Naive thymus-derived CD8-positive, alpha-beta T cell (primary cell): ENCODE data around the gene ARMH2. TPM values are rescaled to one million over a fixed set of nuclear protein-coding genes. Genes with fewer than 3 reads are reported as not detected.

Experiments used
- ATAC-seq, 2 donors: fragments of 150-1000 bp; cut with Tn5 transposase in 1 of 2; sonication (Bioruptor Pico), chemical (Tn5 transposase) in 1 of 2; 1 replicate in 1 of 2; 2 replicates in 1 of 2; pipeline ENCODE4 v1.10.0; 2021; ENCODE audit warnings: mild to moderate bottlenecking in 2 of 2, moderate library complexity in 2 of 2
- POLR2A ChIA-PET: fragments of 350-600 bp; sonication (Branson Sonifier 250); formaldehyde crosslinking; loops from one replicate; lab custom pipeline; 2021; ENCODE audit warnings: antibody characterized with exemption; lab: Charles Lee
- DNase-seq, 10 donors: peaks; one replicate each; pipeline versions ENCODE4 v3.0.0 to v3.0.0-alpha.2; 2020 to 2022
- H3K27ac Mint-ChIP-seq, 10 donors: one replicate each; pipeline ENCODE4 v1.8.0; 2020 to 2022; ENCODE audit warnings: mild to moderate bottlenecking in 10 of 10, mixed read lengths in 10 of 10, moderate library complexity in 4 of 10, inconsistent platforms in 1 of 10
- H3K27me3 Mint-ChIP-seq, 5 donors: one replicate each; pipeline ENCODE4 v1.8.0; 2021 to 2022; ENCODE audit warnings: mixed read lengths in 5 of 5
- H3K36me3 Mint-ChIP-seq, 3 donors: one replicate each; pipeline ENCODE4 v1.8.0; 2020 to 2022; ENCODE audit warnings: mixed read lengths in 3 of 3, mild to moderate bottlenecking in 2 of 3, inconsistent platforms in 1 of 3
- H3K4me1 Mint-ChIP-seq, 4 donors: one replicate each; pipeline ENCODE4 v1.8.0; 2021 to 2022; ENCODE audit warnings: mixed read lengths in 4 of 4
- H3K4me3 Mint-ChIP-seq, 10 donors: one replicate each; pipeline ENCODE4 v1.8.0; 2020 to 2022; ENCODE audit warnings: mild to moderate bottlenecking in 10 of 10, mixed read lengths in 10 of 10, moderate library complexity in 6 of 10, inconsistent platforms in 1 of 10
- H3K9me3 Mint-ChIP-seq, 9 donors: one replicate each; pipeline ENCODE4 v1.8.0; 2020 to 2022; ENCODE audit warnings: mixed read lengths in 9 of 9, mild to moderate bottlenecking in 3 of 9, inconsistent platforms in 1 of 9, moderate library complexity in 1 of 9
- polyA plus RNA-seq, 3 donors: library from polyadenylated mRNA; unstranded; fragments of 300-500 nt; fragmentation: Illumina TruSeq; gene quantifications; one replicate each; pipeline ENCODE4 v1.2.3, GENCODE V29; 2021
- total RNA-seq, 8 experiments: library from RNA in 2 of 8; stranded (reverse) in 2 of 8; gene quantifications; one replicate each; pipeline ENCODE4 v1.2.3 and lab custom pipeline; 2021 to 2026

ARMH2 gene
- total RNA-seq: 1 to 10 TPM; 4.5 to 7.1 TPM
- under 1 TPM in 2 of 3 donors, not detected in 1; 0.26 to 0.27 TPM for polyA plus RNA-seq
- total RNA-seq (lab: John Stamatoyannopoulos, UW): 0.13 to 2.3 (median 0.78) reads per million in 6 experiments

- Mint-ChIP-seq H3K9me3 (peaks cover 0 to 1% (median 0%) of the 10 kb centered on the region in 9 donors), H3K4me1 (peaks cover 0 to 14% (median 11%) of the 10 kb centered on the region in 4 donors), H3K27ac (peak within 1 kb of the TSS in 9 of 10 donors; percentile 0 to 88 (median 51)), H3K36me3 (peaks cover 0 to 35% (median 9%) of the 10 kb centered on the region in 3 donors), H3K27me3 (no peaks in the 10 kb centered on the region), H3K4me3 (peak within 1 kb of the TSS in 1 of 10 donors; percentile 20)
- POLR2A ChIA-PET: no interaction called here
- no peak for ATAC-seq
- DNase-seq: no peak
Observed at GRCh38 chr6:24798740-24799540, at the start of gene ARMH2. Gene ARMH2 (minus strand): TSS chr6:24798917. CDS start chr6:24798857, 60 bp downstream.

GRCh38 chr6:24848461-24848860 lies 49.7 kb upstream of the ARMH2 start:
- peak overlapping the region in 1 of 10 donors; percentile 13 for H3K4me3 Mint-ChIP-seq
- peaks cover 18 to 97% (median 40%) of the 10 kb centered on the region in 3 donors for H3K36me3 Mint-ChIP-seq
- no peak for ATAC-seq
- no peaks in the 10 kb centered on the region for H3K9me3 Mint-ChIP-seq
- POLR2A ChIA-PET: interaction anchor here (1.1 kb wide), 1 partner anchor 71 kb away, joined by 3 read pairs; no protein-coding TSS in a partner anchor
- no peak for DNase-seq
- peaks cover 22 to 61% (median 37%) of the 10 kb centered on the region in 4 donors for H3K4me1 Mint-ChIP-seq
- peak overlapping the region; percentile 46 to 91 (median 74) for H3K27ac Mint-ChIP-seq
- no peaks in the 10 kb centered on the region for H3K27me3 Mint-ChIP-seq

GRCh38 chr6:24847402-24847801 lies 48.7 kb upstream of the ARMH2 start:
- Mint-ChIP-seq H3K27ac (peak overlapping the region; percentile 54 to 95 (median 86)), H3K36me3 (peaks cover 14 to 97% (median 43%) of the 10 kb centered on the region in 3 donors), H3K4me3 (peak overlapping the region in 2 of 10 donors; percentile 28 to 33), H3K9me3 (no peaks in the 10 kb centered on the region), H3K27me3 (no peaks in the 10 kb centered on the region), H3K4me1 (peaks cover 27 to 69% (median 47%) of the 10 kb centered on the region in 4 donors)
- POLR2A ChIA-PET: interaction anchor here (0.6 to 1.2 kb wide), 2 partner anchors 13 to 171 kb away, joined by 3 read pairs; no protein-coding TSS in a partner anchor
- ATAC-seq (no peak), DNase-seq (no peak)

GRCh38 chr6:24845578-24845977 lies 46.9 kb upstream of the ARMH2 start:
- H3K4me3 Mint-ChIP-seq: peak overlapping the region in 1 of 10 donors; percentile 54
- H3K4me1 Mint-ChIP-seq: peaks cover 33 to 82% (median 65%) of the 10 kb centered on the region in 4 donors
- POLR2A ChIA-PET: interaction anchor here (0.8 to 1.9 kb wide), 6 partner anchors 10 to 180 kb away, joined by 3 to 10 read pairs (median 6); no protein-coding TSS in a partner anchor
- no peaks in the 10 kb centered on the region for H3K27me3 Mint-ChIP-seq
- H3K27ac Mint-ChIP-seq: peak overlapping the region in 9 of 10 donors; percentile 67 to 90 (median 81)
- H3K9me3 Mint-ChIP-seq: no peaks in the 10 kb centered on the region
- ATAC-seq (peak; percentile 44 to 77), DNase-seq (no peak)
- H3K36me3 Mint-ChIP-seq: peaks cover 14 to 99% (median 52%) of the 10 kb centered on the region in 3 donors

GRCh38 chr6:24844903-24845302 lies 46.2 kb upstream of the ARMH2 start:
- Mint-ChIP-seq H3K27ac (peak overlapping the region; percentile 67 to 90 (median 80)), H3K27me3 (no peaks in the 10 kb centered on the region), H3K4me1 (peaks cover 35 to 84% (median 72%) of the 10 kb centered on the region in 4 donors), H3K9me3 (no peaks in the 10 kb centered on the region), H3K4me3 (peak overlapping the region in 2 of 10 donors; percentile 37 to 48), H3K36me3 (peaks cover 14 to 99% (median 48%) of the 10 kb centered on the region in 3 donors)
- POLR2A ChIA-PET: interaction anchor here (0.8 to 1.9 kb wide), 6 partner anchors 10 to 180 kb away, joined by 3 to 10 read pairs (median 6); no protein-coding TSS in a partner anchor
- ATAC-seq: no peak
- DNase-seq: no peak

GRCh38 chr6:24844061-24844460 lies 45.3 kb upstream of the ARMH2 start:
- peaks cover 31 to 87% (median 75%) of the 10 kb centered on the region in 4 donors for H3K4me1 Mint-ChIP-seq
- H3K4me3 Mint-ChIP-seq: peak overlapping the region in 1 of 10 donors; percentile 54

GRCh38 chr6:24840187-24840586 lies 41.5 kb upstream of the ARMH2 start:
- DNase-seq (no peak), ATAC-seq (no peak)
- Mint-ChIP-seq H3K36me3 (peaks cover 12 to 96% (median 46%) of the 10 kb centered on the region in 3 donors), H3K4me3 (peak overlapping the region in 7 of 10 donors; percentile 34 to 75 (median 52)), H3K4me1 (peaks cover 19 to 85% (median 80%) of the 10 kb centered on the region in 4 donors), H3K27ac (peak overlapping the region; percentile 60 to 94 (median 86)), H3K9me3 (no peaks in the 10 kb centered on the region), H3K27me3 (no peaks in the 10 kb centered on the region)
- POLR2A ChIA-PET: interaction anchor here (0.6 to 1.6 kb wide), 5 partner anchors 10 to 279 kb away, joined by 3 to 8 read pairs (median 4); no protein-coding TSS in a partner anchor

More at GRCh38 chr6:24844061-24844460, 45.3 kb upstream of the ARMH2 start:
- Mint-ChIP-seq H3K27ac (peak overlapping the region in 7 of 10 donors; percentile 38 to 90 (median 67)), H3K9me3 (no peaks in the 10 kb centered on the region), H3K36me3 (peaks cover 17 to 99% (median 46%) of the 10 kb centered on the region in 3 donors), H3K27me3 (no peaks in the 10 kb centered on the region)
- ATAC-seq (no peak), DNase-seq (no peak)
- POLR2A ChIA-PET: interaction anchor here (0.7 to 1.9 kb wide), 5 partner anchors 9 to 174 kb away, joined by 4 to 10 read pairs (median 4); no protein-coding TSS in a partner anchor

- Mint-ChIP-seq H3K4me3 (peak overlapping the region; percentile 13 to 75 (median 48)), H3K4me1 (peaks cover 19 to 89% (median 84%) of the 10 kb centered on the region in 4 donors), H3K27ac (peak overlapping the region; percentile 60 to 94 (median 86)), H3K27me3 (no peaks in the 10 kb centered on the region), H3K9me3 (no peaks in the 10 kb centered on the region), H3K36me3 (peaks cover 17 to 97% (median 55%) of the 10 kb centered on the region in 3 donors)
- POLR2A ChIA-PET: interaction anchor here (0.7 to 1.6 kb wide), 4 partner anchors 11 to 130 kb away, joined by 3 to 8 read pairs (median 4); no protein-coding TSS in a partner anchor
- ATAC-seq: peak; percentile 69 to 90
- DNase-seq: peak in 7 of 10 donors; percentile 19 to 67 (median 35)
Observed at GRCh38 chr6:24838994-24839393, 40.3 kb upstream of the ARMH2 start.

- POLR2A ChIA-PET: interaction anchor here (0.7 kb wide), 1 partner anchor 17 kb away, joined by 3 read pairs; no protein-coding TSS in a partner anchor
- ATAC-seq (no peak), DNase-seq (no peak)
- Mint-ChIP-seq H3K27ac (peak overlapping the region; percentile 0 to 81 (median 66)), H3K36me3 (peaks cover 17 to 97% (median 60%) of the 10 kb centered on the region in 3 donors), H3K27me3 (no peaks in the 10 kb centered on the region), H3K9me3 (no peaks in the 10 kb centered on the region), H3K4me1 (peaks cover 20 to 86% (median 81%) of the 10 kb centered on the region in 4 donors), H3K4me3 (peak overlapping the region in 5 of 10 donors; percentile 25 to 58 (median 35))
Observed at GRCh38 chr6:24838081-24838480, 39.4 kb upstream of the ARMH2 start.

- Mint-ChIP-seq H3K36me3 (peaks cover 23 to 97% (median 58%) of the 10 kb centered on the region in 3 donors), H3K27ac (peak overlapping the region in 8 of 10 donors; percentile 50 to 89 (median 75)), H3K4me1 (peaks cover 11 to 75% (median 63%) of the 10 kb centered on the region in 4 donors), H3K9me3 (no peaks in the 10 kb centered on the region), H3K4me3 (peak overlapping the region in 1 of 10 donors; percentile 28), H3K27me3 (no peaks in the 10 kb centered on the region)
- POLR2A ChIA-PET: interaction anchor here (0.6 kb wide), 1 partner anchor 86 kb away, joined by 4 read pairs; no protein-coding TSS in a partner anchor
- ATAC-seq (no peak), DNase-seq (no peak)
Observed at GRCh38 chr6:24836109-24836508, 37.4 kb upstream of the ARMH2 start.

GRCh38 chr6:24833711-24834386 lies 35.1 kb upstream of the ARMH2 start:
- Mint-ChIP-seq H3K4me1 (peaks cover 7 to 59% (median 41%) of the 10 kb centered on the region in 4 donors), H3K27me3 (no peaks in the 10 kb centered on the region), H3K36me3 (peaks cover 23 to 96% (median 52%) of the 10 kb centered on the region in 3 donors), H3K27ac (peak overlapping the region; percentile 1 to 93 (median 73)), H3K9me3 (no peaks in the 10 kb centered on the region), H3K4me3 (peak overlapping the region in 1 of 10 donors; percentile 29)
- no peak for DNase-seq
- peak in 1 of 2 donors; percentile 27 for ATAC-seq
- POLR2A ChIA-PET: interaction anchor here (0.6 to 1.7 kb wide), 4 partner anchors 10 to 226 kb away, joined by 3 to 10 read pairs (median 4); no protein-coding TSS in a partner anchor
